HuH-7.5 (cell line): Measurements from ENCODE around the gene PLVAP.

Source experiments
- DNase-seq: peaks from one replicate; pipeline ENCODE4 v3.0.0; 2011; ENCODE audit warnings: low spot score

The PLVAP gene, protein sequence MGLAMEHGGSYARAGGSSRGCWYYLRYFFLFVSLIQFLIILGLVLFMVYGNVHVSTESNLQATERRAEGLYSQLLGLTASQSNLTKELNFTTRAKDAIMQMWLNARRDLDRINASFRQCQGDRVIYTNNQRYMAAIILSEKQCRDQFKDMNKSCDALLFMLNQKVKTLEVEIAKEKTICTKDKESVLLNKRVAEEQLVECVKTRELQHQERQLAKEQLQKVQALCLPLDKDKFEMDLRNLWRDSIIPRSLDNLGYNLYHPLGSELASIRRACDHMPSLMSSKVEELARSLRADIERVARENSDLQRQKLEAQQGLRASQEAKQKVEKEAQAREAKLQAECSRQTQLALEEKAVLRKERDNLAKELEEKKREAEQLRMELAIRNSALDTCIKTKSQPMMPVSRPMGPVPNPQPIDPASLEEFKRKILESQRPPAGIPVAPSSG

DNA sequence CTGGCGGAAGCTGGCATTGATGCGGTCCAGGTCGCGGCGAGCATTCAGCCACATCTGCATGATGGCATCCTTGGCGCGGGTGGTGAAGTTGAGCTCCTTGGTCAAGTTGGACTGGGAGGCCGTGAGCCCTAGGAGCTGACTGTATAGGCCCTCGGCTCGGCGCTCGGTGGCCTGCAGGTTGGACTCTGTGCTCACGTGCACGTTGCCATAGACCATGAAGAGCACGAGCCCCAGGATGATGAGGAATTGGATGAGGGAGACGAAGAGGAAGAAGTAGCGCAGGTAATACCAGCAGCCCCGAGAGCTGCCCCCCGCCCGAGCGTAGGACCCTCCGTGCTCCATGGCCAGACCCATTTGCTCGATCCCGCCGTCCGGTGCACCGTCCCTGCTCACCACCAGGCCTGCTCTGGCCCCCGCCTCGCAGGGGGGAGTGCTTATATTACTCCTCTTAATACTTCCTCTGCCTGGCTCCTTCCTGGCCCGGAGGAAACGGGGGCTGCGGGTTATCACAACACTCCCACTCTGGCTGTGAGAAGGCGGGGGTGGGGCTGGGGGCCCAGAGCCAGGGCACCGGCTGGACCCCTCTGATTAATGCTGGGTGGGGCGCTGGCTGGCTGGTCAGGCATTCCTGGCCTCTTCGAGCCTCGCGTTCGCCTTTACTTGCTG, at the start of gene PLVAP:
TSS of gene PLVAP (minus strand) at position 408 of the 666 bp plus-strand sequence. CDS start at position 354, 54 bp downstream.
- no peak for DNase-seq

GRCh38 chr19:17424743-17425365, 47.7 kb upstream of the PLVAP start:
- no peak for DNase-seq

DNA sequence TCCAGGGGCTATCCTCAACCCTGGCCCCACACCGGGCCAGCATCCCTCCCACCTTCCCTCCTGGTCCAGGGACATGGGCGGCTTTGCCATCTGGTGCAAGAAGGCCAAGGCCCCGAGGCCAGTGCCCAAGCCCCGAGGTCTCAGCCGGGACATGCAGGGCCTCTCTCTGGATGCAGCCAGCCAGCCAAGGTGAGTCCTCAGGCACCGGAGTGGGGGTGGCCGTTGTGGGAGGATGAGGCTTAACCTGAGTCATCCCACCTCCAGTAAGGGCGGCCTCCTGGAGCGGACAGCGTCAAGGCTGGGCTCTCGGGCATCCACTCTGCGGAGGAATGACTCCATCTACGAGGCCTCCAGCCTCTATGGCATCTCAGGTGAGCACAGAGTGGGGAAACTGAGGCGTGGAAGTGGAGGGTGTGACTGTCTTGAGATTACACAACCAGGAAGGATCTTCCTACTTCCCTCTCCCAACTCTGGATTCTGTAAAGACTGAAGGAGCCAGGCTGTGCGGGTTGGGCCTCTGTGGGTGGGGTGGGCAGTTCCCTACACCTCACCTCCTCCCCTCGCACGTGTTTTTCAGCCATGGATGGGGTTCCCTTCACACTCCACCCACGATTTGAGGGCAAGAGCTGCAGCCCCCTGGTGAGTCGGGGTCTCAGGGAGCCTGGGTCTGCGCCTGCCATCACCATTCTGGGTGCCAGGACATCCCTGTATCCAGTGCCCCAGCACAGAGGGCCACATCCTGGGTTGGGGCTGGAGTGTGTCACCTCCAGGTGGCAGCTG, 46.5 kb upstream of the PLVAP start:
- DNase-seq, result no peak

- no peak for DNase-seq
Measured at GRCh38 chr19:17421942-17422341, 44.8 kb upstream of the PLVAP start.

GRCh38 chr19:17420475-17420924, 43.4 kb upstream of the PLVAP start:
- DNase-seq, result no peak

- DNase-seq, result peak; percentile 96
Measured at GRCh38 chr19:17419621-17420474, 42.7 kb upstream of the PLVAP start, which contains the start of gene MVB12A. Gene MVB12A, plus strand, starts transcription at chr19:17420047. Its CDS starts 89 bp downstream, at chr19:17420136.

GRCh38 chr19:17419154-17419620, 42.0 kb upstream of the PLVAP start:
- no peak for DNase-seq

DNA sequence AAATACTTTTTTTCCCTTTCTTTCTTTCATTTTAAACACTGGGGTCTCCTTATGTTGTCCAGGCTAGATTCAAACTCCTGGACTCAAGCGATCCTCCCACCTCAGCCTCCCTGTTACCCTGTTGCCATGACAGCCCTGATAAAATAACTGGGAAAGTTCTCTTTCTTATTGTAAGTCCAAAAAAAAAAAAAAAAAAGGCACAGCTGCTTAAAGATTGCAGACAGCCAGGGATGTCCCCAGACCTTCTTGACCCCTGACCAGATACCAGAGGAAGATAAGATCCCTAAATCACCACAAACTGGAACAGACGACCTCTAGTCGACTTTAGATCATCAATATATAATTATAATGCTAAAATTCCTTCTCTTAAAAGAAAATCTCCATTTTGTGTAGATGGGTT, 41.6 kb upstream of the PLVAP start:
- DNase-seq, result no peak

GRCh38 chr19:17415121-17415520, 38.0 kb upstream of the PLVAP start:
- no peak for DNase-seq

GRCh38 chr19:17414097-17414496, 37.0 kb upstream of the PLVAP start:
- no peak for DNase-seq

- DNase-seq, result no peak
Measured at GRCh38 chr19:17411801-17412200, 34.7 kb upstream of the PLVAP start.

DNA sequence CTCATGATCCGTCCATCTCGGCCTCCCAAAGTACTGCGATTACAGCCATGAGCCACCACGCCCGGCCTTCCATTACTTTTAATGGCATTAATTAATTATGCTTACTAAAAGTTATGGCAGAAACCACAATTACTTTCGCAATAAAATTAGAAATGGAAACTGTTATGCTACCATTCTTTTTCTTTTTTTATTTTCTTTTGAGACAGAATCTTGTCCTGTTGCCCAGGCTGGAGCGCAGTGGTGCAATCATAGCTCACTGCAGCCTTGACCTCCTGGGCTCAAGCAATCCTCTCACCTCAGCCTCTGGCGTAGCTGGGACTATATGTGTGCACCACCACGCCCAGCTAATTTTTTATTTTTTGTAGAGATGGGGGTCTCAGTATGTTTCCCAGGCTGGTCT, 32.8 kb upstream of the PLVAP start:
- DNase-seq, result no peak

GRCh38 chr19:17406887-17407196, 29.7 kb upstream of the PLVAP start:
- no peak for DNase-seq

- no peak for DNase-seq
Measured at GRCh38 chr19:17406046-17406886, 29.1 kb upstream of the PLVAP start.

DNA sequence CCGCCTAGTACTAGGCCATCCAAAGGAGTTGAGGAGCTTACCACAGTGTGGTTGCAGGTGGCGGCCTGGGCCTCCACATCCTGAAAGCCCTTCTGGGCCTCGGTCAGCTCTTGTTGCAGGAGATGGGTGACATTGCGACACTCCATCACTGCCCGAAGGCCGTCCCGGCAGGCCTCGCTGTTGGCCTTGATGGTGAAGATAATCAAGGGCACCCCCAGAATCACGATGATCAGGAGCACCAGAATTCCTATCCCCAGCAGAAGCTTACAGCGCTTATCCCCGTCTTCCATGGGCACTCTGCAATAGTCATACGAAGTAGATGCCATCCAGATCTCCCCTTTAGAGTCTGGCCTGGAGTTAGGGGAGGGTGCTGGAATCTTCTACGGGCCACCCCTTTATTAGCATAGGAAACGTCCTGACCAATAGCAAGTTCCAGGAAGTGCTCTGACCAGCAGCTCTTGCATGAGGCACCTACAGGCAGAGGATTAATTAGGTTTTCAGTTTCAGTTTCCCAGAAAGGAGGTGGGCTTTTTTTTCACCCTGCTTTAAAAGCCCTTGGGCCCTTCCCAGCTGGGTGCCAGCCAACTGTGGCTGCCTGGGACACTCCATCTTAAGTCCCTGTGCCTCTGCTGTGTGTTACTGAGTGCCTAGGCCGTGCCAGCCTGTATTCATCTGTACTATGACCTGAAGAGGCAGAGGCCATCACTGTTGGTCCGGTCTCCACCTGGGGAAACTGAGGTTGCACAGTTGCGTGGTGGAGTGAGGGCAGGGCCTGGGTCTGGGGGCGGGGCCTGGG, 28.3 kb upstream of the PLVAP start, which contains the start of gene BST2:
TSS of gene BST2 (minus strand) at position 381 of the 796 bp plus-strand sequence. CDS start at position 326, 55 bp downstream.
- no peak for DNase-seq

GRCh38 chr19:17404621-17405249, 27.6 kb upstream of the PLVAP start:
- no peak for DNase-seq

DNA sequence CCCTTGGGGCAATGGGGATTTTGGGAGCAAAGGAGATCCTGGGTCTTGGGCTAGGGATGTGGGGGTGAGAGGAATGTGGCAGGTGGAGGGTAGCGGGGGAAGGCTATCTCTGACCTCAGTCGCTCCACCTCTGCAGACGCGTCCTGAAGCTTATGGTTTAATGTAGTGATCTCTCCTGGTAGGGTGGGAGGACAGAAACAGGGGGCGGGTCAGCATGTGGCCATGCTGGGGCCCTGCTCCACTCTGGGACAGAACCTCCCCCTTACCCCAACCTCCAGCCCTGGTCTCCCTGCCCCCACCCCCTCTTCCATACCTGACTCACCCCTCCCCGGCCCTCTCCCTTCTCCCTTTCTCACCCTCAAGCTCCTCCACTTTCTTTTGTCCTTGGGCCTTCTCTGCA, 26.9 kb upstream of the PLVAP start:
- DNase-seq, result no peak

- DNase-seq, result peak; percentile 16
Measured at GRCh38 chr19:17402982-17403855, 26.1 kb upstream of the PLVAP start.
